Skin of body (tissue), 2 donors: ENCODE results near the gene VSIG10L2. TPM values are rescaled to one million over a fixed set of nuclear protein-coding genes. Genes with fewer than 3 reads are reported as not detected.

Experiments
- DNase-seq: peaks from one replicate; lab custom pipeline; 2025; lab: John Stamatoyannopoulos, UW
- total RNA-seq: library from RNA; depleted of rRNA; stranded (reverse); fragments of >200 nt; gene quantifications from one replicate; pipeline ENCODE4 v1.2.3, GENCODE V29; 2014

VSIG10L2 gene
- total RNA-seq, 1 donor from 2014 or later: 0.39 TPM

DNA sequence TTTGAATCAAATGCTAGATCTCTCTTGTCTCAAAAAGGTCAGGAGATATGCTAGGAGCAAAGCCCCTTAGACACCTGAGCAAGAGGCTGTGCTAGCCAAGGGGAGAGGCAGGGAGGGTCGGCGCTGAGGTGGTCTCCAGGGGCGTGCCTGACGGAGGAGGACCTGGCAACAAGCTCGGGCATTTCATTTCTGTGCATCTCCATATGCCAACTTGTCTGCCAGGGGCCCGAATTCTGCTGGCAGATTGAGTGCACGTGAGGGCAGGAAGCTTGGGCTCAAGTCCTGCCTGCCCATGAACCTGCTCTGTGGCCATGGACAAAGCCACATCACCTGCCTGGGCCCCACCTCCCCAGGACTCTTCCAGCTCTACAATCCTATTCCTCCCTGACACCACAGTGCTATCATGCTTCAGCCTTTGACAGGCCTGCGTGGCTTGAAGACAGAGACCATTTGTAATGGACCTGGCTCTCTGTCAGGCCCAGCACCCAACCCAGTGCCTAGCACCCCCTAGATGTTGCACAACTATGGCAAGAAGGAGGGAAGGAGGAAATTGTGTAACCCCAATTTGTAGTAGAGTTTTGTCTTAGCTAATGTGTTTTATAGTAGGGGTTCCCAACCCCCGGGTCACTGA, 16.3 kb upstream of the VSIG10L2 start:
- no peak for DNase-seq

DNA sequence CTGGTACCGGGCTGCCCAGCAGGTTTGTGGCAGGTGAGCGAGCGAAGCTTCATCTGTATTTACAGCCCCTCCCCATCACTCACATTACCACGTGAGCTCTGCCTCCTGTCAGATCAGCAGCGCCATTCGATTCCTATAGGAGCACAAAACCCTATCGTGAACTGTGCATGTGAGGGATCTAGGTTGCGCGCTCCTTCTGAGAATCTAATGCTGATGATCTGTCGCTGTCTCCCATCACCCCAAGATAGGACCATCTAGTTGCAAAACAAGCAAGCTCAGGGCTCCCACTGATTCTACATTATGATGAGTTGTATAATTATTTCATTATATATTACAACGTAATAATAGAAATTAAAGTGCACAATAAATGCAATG, 15.8 kb upstream of the VSIG10L2 start:
- DNase-seq: no peak

DNA sequence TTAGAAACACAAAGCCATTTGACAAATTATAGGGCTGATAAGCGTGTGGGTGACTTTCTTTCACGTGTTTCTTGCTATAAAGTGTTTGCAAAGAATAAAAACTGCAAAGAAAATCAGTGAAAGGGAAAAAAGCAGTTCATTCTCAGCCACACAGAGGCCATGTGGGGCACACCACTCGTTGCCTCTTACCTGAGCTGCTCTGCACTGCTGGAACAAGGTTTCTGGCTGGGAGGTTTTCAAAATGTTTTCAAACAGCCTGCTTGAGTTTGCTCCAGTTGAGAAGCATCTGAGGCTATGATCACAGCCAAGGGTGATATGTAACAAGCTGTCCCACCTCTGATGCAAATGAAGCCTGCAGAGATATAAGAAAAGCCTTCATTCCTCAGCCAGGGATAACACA, 14.7 kb upstream of the VSIG10L2 start:
- DNase-seq: no peak

DNA sequence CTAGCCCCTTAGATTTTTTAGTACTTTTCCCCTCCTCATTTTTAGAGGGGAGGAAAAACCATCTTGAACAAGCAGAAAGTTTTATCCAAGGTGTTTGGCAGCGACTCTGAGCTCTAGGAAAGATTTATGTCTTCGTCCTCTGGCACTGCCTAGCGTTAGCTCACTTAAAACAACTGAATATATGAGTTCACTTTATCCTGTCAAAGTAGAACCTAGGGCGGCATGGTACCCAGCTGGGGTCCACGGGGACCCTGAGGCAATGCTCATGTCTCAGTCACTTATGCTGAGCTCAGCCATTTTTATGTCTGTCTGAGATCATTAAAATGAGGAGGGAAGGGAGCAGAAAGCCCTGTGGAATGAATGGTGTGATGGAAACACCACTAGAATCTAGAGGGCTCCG, 14.2 kb upstream of the VSIG10L2 start:
- no peak for DNase-seq

DNA sequence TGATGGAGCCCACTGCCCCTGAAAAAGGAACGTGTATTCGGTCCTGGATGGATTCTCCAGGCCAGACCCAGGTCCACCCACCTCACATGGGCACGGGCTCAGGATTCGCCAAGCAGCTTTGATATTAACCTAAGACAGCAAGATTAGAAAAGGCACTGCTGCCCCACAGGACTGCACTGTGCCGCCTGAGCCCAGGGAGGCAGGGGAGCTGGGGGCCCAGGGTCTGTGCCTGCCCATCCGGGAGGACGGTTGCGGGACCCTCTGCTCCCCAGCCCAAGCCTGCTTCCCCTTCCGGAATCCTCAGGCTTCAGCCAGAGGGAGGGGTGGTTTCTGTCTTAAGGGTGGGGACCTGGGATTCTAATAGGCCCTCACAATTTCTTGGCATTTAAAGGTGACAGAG, 13.5 kb upstream of the VSIG10L2 start:
- no peak for DNase-seq

DNA sequence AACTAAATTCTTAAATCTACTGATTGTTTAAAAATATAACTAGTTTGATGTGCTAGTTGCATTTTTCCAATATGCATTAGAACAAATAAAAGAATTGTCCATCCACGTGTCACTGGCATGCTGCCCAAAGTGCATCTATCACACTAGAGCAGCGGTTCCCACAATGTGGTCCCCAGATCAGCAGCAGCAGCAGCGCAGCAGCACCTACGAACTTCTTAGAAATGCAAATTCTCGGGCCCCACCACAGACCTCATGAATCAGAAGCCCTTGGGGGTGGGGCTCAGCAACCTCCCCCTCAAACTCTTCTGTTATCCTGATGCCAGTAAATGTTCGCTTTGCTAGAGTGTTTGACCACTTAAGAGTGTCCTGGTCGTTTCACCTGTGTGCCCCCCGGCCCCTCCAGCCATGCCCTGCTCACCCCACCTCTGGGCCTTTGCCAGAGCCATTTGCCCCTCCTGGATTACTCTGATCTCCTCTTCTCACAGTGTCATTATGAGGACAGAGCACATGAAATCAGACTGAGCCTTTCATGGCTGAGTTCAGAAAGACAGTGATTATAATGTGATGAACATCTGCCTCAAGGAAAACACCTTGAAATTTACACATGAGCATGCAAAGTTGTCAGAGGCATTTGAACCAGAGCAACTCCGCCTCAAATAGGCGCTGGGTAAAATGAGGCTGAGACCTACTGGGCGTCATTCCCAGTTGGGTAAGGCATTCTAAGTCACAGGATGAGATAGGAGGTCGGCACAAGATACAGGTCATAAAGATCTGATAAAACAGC, 12.6 kb upstream of the VSIG10L2 start:
- no peak for DNase-seq

DNA sequence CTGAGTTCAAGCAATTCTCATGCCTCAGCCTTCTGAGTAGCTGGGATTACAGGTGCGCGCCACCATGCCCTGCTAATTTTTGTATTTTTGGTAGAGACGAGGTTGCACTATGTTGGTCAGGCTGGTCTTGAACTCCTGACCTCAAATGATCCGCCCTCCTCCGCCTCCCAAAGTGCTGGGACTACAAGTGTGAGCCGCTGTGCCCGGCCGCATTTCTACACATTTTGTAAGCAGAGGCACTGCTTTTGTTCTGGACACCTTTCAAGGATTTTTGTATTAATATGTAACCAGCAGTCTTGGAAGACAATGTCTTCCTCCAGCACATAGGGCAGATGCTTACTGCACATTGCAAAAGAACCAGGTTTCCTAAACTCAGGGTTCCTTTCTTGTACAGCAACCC, 11.4 kb upstream of the VSIG10L2 start:
- no peak for DNase-seq

DNA sequence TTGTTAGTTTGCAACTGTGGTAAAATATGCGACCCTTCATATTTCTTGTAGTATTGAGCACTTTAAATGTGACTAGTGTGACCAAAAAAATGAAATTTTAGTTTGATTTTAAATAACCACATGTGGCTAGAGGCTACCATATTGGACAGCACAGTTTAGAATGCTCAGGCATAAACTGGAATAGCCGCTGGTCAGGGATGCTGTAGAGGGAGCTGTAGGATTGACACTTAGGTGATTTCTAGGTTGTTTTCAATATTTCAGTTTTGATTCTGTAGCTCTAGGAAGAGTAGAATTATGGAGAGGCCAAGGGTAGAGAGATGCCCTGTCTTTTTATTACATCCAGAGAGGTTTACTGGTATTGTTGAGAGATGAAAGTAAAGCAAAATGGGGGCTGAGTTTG, 10.8 kb upstream of the VSIG10L2 start:
- no peak for DNase-seq

DNA sequence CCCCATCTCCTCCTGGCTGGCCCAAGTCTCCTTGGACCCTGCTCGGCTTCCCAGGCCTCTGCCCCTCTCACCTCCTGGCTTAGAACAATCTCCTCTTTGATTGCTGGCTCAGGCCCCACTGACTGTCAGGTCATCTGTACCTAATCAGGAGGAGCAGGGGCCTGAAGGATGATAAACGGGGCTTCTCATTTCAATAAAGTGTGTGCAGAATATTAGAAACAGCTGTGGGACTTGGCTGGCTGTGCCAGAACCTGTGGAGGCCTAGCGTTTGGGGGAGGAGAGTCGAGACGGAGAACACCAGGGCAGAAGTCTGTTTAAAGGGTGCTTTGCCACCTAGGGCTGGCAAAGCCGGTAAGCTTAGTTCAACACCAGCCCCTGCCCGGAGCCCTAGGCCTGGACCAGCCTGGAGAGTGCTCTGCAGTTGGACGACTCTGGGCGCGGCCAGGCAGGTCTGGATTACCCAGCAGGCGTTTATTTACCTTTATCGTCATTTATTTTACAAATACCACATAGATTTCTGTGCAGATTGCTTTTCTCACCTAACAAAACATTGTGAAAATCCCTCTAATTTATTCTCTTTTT, 10.1 kb upstream of the VSIG10L2 start:
- peak; percentile 55 for DNase-seq

DNA sequence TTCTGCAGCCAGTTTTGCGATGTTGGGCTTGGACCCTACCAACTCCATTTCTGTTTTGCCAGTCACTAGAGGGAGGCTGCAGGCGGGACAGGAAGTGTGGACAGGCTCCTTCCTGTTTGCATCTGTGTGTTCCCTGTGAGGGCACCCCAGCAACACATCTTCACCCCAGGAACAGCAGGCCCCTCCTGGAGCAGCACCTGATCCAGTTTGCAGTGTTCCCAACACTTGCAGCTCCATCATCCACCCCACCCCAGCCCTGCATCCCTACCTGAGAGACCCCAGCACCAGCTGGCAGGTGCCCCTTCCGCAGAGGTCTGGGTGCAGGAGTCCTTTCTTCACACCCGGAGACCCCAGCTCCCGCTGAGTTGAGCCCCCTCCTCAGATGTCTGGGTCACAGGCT, 7.4 kb upstream of the VSIG10L2 start:
- no peak for DNase-seq

DNA sequence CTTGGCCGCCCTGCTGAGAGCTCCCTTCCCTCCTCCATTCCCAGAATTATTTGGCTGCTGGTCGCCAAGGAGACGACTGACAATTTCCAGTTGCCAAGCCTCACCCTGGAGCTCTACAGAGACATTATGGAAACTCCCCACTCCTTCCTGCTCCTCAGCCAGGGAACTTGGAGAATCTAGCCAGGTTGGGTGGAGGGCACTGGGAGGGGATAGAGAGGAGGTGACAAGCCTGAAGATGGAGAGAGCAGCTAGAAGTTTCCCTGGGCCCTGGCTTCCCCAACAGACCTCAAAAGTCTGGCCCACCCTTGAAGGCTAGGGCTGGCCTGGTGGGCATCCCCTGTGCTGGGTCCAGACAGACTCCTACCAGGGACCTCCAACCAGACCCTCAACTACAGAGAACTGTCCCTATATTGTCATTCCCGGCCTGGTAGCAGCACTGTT, 6.7 kb upstream of the VSIG10L2 start:
- DNase-seq: peak; percentile 35

DNA sequence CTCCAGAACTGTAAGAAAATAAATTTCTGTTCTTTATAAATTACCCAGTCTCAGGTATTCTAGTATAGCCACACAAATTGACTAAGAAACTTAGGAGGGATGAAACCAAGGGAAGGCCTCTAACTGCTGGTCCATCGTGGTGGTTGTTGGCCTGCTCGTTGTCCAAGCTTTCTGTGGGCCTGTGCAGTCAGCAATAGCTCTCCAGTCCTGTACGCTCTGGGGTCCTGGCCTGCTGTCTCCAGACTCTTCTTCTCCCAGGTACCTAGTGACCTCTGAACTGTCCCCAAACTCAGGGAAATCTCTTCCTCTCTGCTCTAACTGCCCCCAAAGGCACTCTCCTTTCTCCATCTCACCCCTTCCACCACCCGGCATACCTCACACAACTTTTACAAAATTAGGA, 5.7 kb upstream of the VSIG10L2 start:
- DNase-seq: no peak

DNA sequence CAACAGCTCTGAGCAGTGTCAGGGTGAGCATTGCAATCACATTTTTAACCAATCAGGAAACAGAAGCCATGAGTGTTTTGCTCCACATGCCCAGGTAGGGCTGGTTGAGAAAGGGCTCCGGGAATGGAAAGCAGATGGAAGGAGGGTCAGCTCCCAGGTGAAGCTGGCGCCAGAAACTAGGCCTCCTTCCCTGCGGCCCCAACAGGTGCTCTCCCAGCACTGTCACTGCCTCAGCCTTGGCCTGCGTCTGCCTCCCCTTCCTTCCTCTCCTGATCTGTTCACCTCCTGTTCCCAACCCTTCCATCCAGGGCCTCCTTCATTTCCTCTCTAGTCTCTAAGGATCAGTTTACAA, 4.6 kb upstream of the VSIG10L2 start:
- no peak for DNase-seq

DNA sequence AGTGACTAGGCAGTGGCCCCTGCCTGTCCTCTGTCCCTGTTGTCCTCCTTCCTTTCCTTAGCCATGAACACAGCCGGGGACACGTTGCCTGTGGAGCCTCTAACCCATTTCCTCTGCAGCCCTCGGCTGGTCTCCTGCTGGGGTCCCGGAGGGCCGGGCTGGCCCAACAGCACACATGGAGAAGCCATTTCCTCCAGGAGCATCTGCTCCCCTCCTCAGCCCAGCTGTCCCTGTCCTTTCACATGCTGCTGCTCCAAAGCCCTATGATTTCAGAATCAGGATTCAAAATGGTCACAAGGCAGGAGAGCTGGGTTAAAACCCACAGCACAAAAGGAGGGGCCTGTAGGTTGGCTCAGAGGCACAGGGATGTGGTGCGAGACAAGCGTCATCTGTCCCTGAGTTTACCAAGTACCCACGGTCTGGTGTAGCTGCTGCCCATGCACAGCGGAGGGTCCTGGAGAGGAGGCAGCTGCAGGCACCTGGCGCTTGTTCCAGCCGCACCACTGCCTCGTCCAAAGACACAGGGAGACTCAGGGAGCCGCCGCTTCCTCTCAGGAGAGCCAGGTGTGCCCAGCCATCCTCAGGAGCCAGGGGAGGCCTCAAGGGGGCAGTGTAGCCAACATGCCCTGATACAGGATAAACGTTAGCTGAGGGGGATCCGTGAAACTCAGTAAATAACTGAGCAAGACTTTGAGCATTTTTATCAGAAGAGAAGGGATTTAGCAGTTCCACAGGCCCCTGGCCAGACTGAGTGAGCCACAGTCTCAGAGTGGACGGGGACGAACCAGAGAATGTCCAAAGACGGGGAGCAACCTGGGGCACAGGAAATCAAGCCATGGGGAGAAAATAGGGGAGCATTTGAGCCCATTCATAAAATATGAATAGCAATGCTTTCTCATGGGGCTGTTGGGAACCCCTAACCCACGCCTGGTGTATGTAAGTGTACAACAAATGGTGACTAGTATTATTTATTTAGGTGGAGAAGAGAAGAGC, 3.9 kb upstream of the VSIG10L2 start:
- no peak for DNase-seq

DNA sequence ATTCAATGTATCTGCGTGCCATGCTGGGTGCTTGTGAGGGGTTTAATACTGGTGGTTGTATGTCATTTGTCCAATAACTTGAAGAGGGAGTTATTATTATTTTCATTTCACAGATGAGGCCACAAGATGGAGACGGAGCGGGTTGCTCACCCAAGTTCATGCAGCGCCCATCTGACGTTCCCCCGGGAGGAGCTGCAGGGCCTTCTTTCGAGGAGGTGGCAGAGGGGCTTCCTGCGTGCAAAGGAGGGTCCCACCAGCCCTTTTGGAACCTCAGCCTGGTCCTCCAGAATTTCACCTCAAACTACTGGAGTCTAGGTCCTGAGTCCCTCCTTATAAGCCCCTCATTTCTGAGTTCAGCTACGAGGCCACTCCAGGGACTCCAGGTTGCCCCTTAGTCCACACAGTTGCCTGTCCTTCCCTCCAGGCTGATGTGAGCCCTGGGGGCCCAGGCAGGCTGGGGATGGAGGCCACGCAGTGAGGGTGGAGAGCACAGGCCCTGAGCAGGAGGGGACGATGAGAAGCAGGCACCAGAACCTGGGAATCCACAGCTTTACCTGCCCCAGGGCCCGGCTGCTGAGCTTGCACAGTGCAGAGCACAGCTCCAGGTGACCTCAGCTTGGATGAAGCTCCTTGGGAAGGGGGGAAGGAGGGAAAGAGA, 2.9 kb upstream of the VSIG10L2 start:
- no peak for DNase-seq

DNA sequence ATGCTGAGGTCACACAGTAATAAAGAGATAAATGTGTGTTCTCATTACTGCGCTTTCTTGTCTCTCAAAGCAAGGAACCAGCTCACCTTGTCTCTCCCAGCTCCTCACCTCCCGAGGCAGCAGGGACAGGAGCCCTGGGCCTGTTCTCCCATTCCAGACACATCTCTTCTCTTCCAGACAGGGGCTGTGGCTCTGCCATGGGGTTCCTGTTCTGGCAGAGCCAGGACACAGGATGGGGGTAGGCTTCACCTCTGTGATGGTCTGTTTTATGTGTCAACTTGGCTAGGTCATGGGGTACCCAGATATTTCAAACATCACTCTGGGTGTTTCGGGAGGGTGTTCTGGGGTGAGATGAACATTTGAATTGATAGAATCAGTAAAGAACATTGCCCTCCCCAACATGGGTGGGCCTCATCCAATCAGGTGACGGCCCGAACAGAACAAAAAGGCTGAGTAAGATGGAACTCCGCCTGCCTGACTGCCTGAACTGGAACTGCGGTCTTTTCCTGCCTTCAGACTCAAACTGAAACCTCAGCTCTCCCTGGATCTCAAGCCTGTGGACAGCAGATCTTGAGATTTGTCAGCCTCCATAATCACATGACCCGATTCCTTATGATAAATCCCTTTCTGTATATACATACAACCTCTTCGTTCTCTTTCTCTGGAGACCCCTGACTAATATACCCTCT, 2.0 kb upstream of the VSIG10L2 start:
- no peak for DNase-seq

DNA sequence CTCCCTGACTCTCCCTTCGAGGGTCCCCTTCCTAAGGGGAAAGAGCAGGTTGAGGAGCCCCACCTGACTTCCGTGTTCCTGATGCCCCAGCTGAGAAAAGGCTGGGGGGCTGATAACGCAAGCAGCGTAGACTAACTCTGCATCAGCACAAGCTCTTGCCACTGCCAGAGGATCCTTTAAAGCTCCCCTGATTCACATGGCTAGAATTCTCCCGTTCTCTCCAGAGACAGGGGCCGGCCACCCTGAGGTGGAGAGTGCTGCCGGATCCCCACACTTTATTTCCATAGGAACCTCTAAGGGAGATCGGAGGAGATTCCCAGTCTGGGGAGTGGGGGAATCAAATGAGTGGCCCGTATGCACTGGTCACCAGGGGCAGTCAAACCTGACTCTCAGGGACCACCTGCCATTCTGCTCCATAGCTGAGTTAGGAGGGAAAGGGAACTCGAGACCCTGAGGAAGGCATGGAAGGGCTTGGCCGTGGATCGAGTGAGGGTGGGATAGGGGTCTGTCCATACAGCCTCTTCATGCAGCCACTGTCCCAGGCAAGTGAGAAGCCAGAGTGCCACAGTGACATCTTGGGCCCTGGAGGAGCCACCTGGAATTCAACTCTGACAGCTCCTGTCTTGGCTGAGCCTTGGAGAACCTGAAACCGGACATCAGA, 1.4 kb upstream of the VSIG10L2 start:
- no peak for DNase-seq

DNA sequence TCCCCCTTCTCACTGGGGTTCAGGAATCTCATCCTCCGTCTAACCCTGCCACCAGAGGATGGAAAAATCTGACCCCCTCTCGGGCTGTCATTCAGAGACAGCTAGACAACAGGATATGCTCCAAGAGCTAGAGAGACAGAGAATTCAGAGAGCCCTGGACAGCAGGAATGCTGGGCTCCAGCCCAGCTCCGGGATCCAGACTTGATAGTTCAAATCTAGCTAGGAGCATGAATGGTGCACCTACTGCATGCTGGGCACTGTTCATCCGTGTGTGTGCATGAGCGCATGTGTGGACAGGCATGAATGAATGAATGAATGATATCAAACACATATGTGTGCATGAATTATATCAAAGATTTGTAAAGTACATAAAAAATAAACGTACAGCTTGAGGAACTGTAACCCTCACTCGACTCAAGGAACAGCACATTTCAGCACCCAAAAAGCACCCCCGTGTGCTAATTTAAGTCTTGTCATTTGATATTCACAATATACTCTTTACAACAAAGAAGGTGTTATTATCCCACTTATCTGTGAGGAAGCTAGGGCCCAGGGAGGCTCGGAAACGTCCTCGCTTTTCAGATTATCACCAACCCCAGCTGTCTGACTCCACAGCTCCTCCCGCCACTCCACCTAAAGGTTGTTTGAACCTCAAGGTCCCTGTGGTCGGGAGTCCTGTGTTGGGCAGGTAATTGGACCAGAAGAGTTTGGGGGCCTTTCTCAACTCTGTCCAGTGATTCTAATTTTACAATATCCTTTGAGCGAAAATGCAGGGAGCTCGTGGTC, 640 bp upstream of the VSIG10L2 start:
- no peak for DNase-seq

DNA sequence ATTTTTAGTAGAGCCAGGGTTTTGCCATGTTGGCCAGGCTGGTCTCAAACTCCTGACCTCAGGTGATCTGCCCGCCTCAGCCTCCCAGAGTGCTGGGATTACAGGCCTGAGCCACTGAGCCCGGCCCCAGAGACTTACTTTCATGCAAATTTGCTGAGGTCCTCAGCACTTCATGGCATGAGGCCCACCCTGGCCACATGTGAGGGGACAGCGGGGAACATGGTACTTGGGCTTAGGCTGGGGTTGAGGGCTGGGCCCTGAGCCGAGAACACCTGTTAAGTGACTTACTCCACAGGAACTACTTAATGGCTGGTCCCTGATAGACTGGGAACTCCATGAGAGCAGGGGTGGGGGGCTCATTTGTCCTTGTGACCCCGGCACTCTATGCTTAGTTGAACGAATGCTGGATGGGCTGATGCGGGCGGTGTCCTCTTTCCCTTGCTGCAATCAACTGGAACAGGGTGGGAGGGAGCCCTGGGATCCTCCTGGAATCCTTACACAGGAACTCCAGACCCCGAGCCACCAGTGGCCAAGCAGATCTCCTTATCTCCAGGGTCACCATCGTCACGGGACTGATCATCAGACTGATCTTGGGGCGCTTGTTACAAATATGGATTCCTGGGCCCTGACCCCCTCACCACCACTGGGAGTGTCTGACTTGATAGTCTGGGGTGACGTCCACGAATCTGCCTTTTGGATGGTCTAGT, 1.0 kb downstream of the VSIG10L2 start:
- DNase-seq: no peak
